Measurements from ENCODE around the gene KCNS3. TPM values are rescaled to one million over a fixed set of nuclear protein-coding genes. Genes with fewer than 3 reads are reported as not detected.

Gene KCNS3
- total and polyA plus RNA-seq, 12 donors: 0.50 to 4.3 (median 1.8) TPM

DNA sequence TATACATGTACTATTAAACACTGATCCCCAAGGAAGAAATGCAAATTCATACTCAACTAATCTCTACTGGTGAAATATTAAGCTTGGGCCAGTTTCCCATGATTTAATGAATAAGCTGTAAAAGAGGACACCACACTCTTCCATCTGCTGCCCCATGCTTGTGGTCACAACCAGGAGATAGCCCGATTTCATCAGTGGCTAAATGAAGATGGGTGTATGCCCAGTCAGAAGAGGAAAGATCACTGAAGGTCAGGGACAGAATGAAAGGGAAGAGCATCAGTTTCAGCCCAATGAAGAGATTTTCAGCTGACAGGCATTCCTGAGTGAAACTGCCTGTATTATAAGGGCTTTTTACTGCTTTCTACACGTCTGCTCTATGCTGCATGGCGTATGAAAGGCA, 103.5 kb downstream of the KCNS3 start:
- H3K27me3 ChIP-seq: no peaks in the 10 kb centered on the region
- no peak for DNase-seq
- intact Hi-C loops (cut with DNase I): no loop called here
- no peaks in the 10 kb centered on the region for H3K4me1 ChIP-seq (replicated peaks in 1 of 2)
- 61 to 66% (median 63%) methylated on average over 3 of the region's 3 CpGs for WGBS, 4 donors
- no peak overlapping the region for H3K27ac ChIP-seq
- H3K4me3 ChIP-seq: no peak overlapping the region
- TF ChIP-seq POLR2A (IDR thresholded peaks at IDR 0.05): no peak
- TF ChIP-seq, protein P1, sequence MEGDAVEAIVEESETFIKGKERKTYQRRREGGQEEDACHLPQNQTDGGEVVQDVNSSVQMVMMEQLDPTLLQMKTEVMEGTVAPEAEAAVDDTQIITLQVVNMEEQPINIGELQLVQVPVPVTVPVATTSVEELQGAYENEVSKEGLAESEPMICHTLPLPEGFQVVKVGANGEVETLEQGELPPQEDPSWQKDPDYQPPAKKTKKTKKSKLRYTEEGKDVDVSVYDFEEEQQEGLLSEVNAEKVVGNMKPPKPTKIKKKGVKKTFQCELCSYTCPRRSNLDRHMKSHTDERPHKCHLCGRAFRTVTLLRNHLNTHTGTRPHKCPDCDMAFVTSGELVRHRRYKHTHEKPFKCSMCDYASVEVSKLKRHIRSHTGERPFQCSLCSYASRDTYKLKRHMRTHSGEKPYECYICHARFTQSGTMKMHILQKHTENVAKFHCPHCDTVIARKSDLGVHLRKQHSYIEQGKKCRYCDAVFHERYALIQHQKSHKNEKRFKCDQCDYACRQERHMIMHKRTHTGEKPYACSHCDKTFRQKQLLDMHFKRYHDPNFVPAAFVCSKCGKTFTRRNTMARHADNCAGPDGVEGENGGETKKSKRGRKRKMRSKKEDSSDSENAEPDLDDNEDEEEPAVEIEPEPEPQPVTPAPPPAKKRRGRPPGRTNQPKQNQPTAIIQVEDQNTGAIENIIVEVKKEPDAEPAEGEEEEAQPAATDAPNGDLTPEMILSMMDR (IDR thresholded peaks at IDR 0.05): no peak
- H3K9me3 ChIP-seq (replicated peaks in 1 of 3): no peaks in the 10 kb centered on the region
- no peaks in the 10 kb centered on the region for H3K36me3 ChIP-seq (replicated peaks in 1 of 2)

Other genes starting within 250 kb of the KCNS3 start
- 10 to 100 TPM in 1 of 9 donors, 1 to 10 TPM in 8; 4.2 to 18.6 (median 8.3) TPM for gene SMC6, start 124.9 kb upstream of the KCNS3 start, total RNA-seq
- 1 to 10 TPM; 4.8 to 10.0 (median 6.8) TPM for gene SMC6, start 124.9 kb upstream of the KCNS3 start, polyA plus RNA-seq
- gene GEN1, start 124.5 kb upstream of the KCNS3 start, total RNA-seq: 10 to 100 TPM in 3 of 9 donors, 1 to 10 TPM in 6; 1.5 to 20.4 (median 4.2) TPM
- gene GEN1, start 124.5 kb upstream of the KCNS3 start, polyA plus RNA-seq: 1 to 10 TPM; 2.9 to 5.4 (median 5.3) TPM
- under 1 TPM in 1 of 9 donors, not detected in 8; 0.55 TPM for gene MSGN1, start 62.2 kb upstream of the KCNS3 start, total RNA-seq
- gene MSGN1, start 62.2 kb upstream of the KCNS3 start, polyA plus RNA-seq: not detected

Measured in adrenal gland (tissue), 12 donors.